ENCODE results near the gene GLYAT.

The GLYAT gene

DNA sequence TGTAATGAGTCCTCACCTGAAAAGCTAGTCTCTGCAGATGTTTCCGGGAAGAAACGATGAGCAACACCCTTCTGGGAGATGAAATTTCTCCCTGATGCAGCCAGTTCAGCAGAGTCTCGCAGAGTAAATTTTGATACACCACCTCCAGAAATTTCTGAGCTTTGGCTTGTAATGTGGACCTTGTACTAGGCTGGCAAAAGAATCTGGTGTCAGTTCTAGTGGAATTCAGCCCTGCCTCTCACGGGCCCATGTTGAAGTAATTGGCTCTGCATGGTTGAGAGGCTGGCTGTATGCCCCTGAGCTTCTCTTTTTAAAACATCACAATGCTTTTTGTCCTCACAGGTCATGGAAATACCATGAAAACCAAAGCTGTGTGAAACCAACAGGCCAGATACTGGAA lies at the start of gene GLYAT:
TSS of gene GLYAT (minus strand) at position 125 of the 400 bp plus-strand sequence. CDS start 7,447 bp downstream, outside the sequence.
- DNase-seq = no peak

- DNase-seq = no peak
These were observed 49.6 kb upstream of the GLYAT start for GRCh38 chr11:58781345-58781744.

DNA sequence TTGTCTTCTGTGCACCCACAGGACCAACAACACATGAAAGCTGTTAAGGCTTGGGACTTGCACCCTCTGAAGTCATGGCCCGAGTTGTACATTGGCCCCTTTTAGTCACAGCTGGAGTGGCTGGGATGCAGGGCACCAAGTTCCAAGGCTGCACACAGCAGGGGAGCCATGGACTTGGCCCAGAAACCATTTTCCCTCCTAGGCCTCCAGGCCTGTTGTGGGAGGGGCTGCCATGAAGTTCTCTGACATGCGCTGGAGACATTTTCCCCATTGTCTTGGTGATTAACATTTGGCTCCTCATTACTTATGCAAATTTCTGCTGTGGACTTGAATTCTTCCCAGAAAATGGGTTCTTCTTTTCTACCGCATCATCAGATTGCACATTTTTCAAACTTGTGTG lies 48.8 kb upstream of the GLYAT start:
- DNase-seq = no peak

- no peak for DNase-seq
These were observed 45.4 kb upstream of the GLYAT start for GRCh38 chr11:58776891-58777710.

- DNase-seq = no peak
These were observed 43.4 kb upstream of the GLYAT start for GRCh38 chr11:58775066-58775708.

DNA sequence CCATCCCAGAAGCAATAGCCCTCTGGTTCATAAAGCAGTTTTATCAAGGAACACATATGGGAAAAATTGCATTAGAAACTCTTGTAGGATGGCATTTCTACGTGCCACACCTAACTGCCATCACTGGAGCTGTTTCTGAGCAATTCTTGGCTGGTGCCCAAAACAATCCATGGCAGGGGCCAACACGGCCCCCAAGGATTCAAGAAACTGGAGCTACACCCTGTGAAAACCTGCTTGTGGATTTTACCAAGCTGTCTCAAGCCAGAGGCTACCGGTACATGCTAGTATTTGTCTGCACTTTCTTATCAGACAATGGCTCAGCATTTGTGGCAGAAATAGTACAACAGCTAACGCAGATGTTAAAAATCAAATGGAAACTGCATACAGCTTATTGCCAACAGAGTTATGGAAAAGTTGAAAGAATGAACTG lies 42.4 kb upstream of the GLYAT start:
- no peak for DNase-seq

GRCh38 chr11:58773337-58773736 lies 41.6 kb upstream of the GLYAT start:
- DNase-seq = no peak

DNA sequence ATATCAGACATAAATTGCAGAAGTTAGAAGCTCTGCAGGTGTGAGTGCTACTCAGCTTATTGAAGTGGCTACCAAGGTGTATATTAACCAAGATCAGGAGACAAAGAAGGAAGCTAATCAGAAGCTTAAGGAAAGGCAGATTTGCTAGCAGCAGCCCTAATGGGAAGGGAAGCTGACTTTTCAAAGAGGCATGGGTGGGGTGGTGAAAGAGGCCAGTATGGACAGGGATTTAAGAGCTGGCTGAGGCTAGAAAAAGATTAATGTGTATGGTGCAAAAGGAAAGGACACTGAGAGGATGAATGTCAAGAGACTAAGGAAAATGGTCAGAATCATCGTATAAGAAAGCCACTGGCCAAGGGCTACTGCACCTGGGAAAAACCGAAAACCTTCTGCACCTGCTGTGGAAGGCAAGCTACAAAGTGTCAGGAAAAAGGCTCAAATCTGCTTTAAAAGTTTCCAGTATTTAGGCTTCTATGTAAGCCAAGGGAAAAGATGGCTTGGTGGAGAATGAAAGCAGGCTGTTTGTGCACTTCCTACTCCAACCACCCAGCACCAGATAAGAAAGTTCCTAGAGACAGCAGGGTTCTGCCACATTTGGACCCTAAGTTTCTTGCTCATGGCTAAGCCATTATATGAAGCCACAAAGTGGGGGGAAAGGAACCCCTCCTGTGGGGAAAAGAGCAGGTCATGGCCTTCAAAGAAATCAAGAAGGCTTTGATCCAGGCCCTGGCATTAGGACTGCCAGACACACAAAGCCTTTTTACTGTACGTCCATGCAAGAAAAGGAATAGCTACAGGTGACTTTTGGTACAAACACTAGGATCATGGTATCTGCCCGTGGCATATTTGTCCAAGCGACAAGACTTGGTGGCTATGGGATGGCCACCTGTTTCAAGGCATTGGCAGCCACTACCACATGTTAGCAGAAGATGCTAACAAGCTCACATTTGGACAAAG lies 40.9 kb upstream of the GLYAT start:
- no peak for DNase-seq

- DNase-seq = no peak
These were observed 39.7 kb upstream of the GLYAT start for GRCh38 chr11:58771458-58771855.

DNA sequence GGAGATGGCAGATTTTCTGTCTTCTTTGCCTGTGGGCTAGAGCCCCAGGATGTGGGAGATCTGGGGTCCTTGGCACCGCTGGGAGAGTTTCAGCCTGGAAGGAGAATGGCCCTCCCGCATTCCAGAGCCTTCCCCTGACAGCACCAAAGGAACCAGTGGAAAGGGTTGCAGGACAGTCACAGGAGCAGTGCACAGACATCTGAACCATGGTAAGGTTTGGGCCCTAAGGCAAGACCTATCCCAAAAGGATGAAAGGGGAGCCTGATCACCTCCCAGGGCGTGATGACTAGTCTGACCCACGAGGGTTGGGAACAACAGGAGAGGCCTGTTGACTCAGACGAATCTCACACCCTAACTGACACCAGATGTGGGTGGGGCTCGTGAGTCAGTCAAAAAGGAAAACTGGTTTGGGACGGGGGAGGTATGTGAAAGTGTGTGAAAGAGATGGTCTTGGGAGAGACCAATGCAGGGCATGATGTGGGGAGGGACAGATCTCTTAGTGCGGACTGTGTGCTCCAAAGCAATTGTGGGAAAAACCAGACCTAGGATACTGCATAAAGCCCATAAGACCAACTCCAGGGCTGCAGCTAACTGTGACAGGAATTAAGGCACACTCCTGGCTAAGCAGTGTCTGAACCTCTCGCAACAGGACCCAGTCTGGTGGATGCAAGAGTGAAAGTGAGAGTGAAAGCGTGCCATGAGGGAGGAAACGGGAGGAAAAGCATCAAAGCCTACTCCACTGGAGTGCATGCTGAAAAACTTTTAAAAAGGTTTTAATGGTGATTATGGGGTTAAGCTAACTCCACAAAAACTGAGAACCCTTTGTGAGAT lies 39.1 kb upstream of the GLYAT start:
- DNase-seq = no peak

DNA sequence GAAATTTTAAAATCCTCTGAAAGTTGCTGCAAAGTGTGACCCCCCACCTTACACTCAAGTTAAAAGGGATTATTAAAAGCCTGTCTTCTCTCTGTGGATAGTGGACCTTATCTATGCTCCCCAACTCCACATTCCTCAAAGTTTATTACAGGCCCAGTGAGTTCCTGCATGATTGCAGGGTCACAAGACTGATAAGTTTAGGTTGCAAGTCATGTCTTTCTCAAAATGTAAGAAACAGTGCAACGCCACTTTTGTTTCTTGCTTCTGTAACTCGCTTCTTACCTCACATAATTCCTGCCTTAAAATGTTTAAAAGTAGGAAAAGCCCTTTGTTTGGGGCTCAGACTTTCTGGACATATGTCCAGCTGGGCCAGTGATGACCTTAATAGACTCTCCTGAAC lies 38.4 kb upstream of the GLYAT start:
- no peak for DNase-seq

DNA sequence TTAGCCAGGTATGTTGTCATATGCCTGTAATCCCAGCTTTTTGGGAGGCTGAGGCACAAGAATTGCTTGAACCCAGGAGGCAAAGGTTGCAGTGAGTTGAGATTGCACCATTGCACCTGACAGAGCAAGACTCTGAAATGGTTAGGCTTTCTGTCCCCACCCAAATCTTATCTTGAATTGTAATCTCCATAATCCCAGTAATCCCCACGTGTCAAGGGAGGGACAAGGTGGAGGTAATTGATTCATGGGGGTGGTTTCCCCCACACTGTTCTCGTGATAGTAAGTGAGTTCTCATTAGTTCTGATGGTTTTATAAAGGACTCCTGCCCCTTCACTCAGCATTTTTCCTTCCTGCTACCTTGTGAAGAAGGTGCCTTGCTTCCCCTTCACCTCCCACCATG lies 37.6 kb upstream of the GLYAT start:
- no peak for DNase-seq

DNA sequence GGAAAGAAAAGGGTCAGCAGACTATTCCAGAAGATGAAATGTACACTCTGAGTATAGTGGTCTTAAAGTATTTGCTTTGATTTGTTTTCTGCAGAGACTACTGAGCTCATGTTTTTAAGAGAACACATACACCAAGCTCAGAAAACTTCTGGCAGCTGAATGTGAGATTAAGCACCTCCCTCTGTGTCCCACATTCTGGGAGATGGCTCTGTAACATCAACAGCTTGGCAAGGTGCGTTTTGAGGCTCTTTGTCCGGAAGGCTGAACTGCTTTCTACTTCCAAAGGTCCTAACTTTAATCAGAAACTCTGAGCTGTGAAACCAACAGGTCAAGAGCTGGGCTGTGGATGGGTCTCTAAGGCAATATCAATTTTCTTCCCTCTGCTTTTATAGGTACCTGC lies 36.4 kb upstream of the GLYAT start:
- DNase-seq = no peak

DNA sequence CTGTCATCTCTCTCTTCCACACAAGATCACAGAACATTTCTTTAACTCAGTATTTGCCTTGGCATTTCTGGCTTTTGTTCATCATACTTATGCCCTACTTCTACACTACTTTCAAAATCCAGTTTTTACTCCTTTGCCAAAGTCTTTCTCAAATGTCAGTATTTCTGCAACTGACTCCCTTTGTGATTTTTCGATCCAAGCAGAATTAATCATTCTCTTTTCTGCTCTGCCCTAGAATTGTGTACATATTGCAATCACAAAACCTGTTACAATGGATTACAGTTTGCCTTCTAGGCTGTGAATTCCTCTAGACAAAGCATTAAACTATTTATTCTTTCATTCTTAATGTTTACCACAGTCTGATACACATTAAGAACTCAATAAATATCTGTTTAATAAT lies 33.3 kb upstream of the GLYAT start:
- no peak for DNase-seq

- DNase-seq = no peak
These were observed 31.4 kb upstream of the GLYAT start for GRCh38 chr11:58763120-58763490.

DNA sequence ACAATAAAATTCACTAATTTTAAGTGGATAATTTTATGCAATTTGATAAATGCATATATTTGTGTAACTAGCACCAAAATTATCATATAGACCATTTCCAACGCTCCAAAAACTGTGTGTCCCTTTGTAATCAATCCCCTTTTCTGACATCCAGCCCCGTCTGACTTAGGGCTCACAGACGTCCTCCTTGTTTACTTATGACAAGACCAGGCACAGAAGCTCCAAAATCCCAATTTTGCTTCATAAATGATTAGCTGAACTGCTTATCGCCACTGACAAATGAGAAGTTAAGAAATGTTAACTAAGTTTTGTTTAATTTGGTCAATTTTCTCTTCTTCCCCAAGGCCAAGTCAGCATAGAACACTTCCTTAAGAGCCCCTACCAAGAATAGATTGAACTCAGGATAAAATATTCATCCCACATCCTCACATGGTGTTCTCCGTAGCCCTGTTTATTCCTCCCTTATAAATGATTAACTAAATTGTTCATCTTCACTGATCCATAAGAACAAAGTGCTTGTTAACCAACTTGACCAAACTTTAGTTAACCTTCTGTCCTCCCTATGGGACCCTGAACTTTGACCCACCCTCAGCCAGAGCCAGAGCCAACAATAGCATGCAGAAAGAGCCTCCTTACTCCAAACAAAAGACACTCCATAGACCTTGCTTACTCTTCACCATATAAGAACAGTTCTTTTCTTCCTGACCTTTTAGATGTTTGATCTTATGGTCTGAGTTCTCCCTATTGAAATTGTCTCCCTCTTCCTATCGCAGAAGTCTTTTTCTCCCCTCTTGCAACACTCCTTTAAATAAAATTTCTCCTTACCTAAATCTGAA lies 30.8 kb upstream of the GLYAT start:
- DNase-seq = no peak

DNA sequence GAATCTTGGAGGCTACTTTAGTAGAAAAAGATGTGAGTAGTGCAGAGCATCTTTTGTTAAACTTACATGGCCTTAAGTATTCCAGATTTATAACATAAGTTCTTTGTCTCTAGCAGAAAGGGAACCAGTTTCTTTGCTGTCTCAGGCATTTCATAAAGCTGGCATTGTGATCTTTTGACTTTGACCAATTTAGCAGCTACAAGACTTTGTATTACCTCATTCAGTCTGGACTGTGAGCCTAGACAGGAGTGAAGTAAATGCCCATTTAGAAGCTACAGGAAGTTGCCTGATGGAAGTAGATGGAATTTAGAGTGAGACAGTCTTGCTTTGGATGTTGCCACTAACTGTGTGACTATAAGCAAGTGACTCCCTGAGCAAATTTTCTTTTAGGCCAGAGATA lies 25.7 kb upstream of the GLYAT start:
- DNase-seq = no peak

DNA sequence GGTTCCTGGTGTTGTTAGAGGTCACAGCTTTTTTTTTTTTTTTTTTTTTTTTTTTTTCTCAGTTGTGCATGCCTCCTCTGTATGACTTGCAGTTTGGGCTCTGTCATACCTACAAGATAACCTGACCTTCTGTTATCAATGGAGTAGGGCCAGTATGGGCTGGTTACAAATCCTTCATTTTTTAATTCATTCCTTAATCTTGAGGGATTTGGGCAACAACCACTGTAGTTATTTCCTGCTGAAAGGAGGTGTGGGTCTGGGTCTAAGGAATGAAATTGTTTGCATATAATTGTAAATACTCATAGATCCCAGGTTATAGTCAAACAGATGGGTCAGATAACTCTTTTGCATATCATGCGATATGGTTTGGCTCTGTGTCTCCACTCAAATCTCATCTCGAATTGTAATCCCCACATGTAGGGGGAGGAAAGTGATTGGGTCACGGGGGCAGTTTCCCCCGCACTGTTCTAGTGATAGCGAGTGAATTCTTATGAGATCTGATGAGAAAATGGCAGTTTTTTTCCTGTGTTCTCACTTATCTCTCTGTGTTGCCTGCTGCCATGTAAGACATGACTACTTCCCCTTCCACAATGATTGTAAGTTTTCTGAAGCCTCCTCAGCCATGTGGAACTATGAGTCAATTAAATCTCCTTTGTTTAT lies 14.1 kb upstream of the GLYAT start:
- DNase-seq = no peak

DNA sequence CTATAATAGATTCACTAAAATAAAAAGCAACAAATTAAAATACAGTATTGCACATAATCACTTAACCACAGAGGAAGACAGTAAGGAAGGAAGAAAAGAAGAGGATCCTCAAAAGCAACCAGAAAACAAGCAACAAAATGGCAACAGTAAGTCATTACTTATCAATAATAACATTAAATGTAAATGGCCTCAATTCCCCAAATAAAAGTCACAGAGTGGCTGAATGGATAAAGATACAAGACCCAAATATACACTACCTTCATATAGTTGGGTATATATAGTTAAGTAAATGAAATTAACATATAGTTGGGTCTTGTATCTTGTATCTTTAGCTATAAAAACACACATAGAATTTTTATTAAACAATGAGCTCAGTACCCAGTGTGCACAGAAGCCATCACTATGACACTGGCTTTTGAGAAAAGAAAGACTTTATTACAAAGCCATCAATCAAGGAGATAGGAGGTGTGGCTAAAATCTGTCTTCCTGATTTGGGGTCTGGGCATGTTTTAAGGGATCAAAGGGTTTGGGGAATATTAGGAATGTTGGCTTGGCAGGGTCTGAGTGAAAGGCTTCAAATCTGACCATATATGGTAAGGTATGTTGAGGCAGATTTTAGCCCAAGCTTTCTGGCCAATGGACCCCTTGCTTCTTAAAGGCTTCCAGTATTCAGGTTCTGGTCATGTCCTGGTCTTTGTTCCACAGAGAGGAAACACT lies 13.4 kb upstream of the GLYAT start:
- DNase-seq = no peak

Data from NCI-H187 treated with DMSO at 0.1 percent for 48 hours (cell line).